AG04450 (cell line): ENCODE results near the gene TEX2. TPM values are rescaled to one million over a fixed set of nuclear protein-coding genes. Genes with fewer than 3 reads are reported as not detected.

Source experiments
- CTCF ChIA-PET: fragments of 300-600, 350-600 bp; formaldehyde crosslinking; extraction: SDS; loops from one replicate; lab custom pipeline; 2022; ENCODE audit warnings: antibody characterized with exemption, inconsistent platforms; lab: Charles Lee
- POLR2A ChIA-PET: fragments of 350-600 bp; formaldehyde crosslinking; extraction: SDS; loops from one replicate; lab custom pipeline; 2021; ENCODE audit warnings: antibody characterized with exemption, inconsistent platforms; lab: Yijun Ruan, JAX
- DNase-seq: peaks from one replicate; pipeline ENCODE4 v3.0.0-alpha.2; 2011; ENCODE audit warnings: low read depth, low spot score
- H3K27ac ChIP-seq: one replicate; pipeline ENCODE4 v1.5.1; 2012; ENCODE audit warnings: low read depth, low read length, control low read depth
- H3K27me3 ChIP-seq: one replicate; pipeline ENCODE4 v1.6.0; 2012; ENCODE audit warnings: low read length; ENCODE audit not compliant: control insufficient read depth, insufficient read depth
- H3K4me3 ChIP-seq: 2 replicates; pipeline ENCODE4 v1.5.1; 2011; ENCODE audit warnings: mild to moderate bottlenecking, low read depth, low read length, control low read depth
- H3K9me3 ChIP-seq: 2 replicates; pipeline ENCODE4 v1.5.1; 2012; ENCODE audit warnings: low read length; ENCODE audit not compliant: control insufficient read depth, insufficient read depth
- CTCF ChIP-seq: IDR thresholded peaks from 2 replicates; pipeline ENCODE4 v1.5.1; 2011; ENCODE audit warnings: low read depth, low read length, control low read depth, inconsistent platforms
- polyA plus RNA-seq: library from polyadenylated mRNA; depleted of rRNA; stranded (reverse); fragments of >200 nt; gene quantifications from 2 replicates; pipeline ENCODE4 v1.2.3, GENCODE V29; 2011

Gene TEX2
- polyA plus RNA-seq, 1 experiment = 27.9 TPM

DNA sequence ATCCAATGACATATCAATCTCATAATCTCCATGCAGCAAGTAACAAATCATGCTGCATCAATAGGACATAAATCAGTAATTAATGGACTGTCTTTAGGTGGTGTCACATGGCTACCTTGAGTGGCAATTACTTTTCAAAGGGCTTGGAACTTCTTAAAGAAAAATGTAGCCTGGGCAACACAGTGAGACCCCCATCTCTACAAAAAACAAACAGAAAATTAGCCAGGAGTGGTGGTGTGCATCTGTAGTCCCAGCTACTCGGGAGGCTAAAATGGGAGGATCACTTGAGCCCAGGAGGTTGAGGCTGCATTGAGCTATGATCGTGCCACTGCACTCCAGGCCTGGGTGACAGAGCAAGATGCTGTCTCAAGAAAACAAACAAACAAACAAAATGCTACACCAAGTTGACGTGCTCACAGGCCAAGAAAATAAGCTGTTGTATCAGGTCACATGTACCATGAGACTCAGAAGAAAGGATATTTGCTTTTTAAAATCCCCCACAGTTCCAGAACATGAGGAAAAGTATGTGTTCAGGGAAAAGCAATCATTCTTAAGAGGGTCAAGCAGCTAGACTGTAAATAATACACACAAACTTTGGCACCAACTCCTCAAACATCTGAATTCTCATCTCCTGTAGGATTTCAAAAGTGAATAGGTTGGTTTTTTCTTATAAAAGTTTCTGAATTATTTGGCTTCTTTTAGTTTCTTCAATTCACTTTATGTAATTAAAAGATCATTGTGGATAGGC lies 109.3 kb downstream of the TEX2 start:
- no peak overlapping the region for H3K27ac ChIP-seq
- no peaks in the 10 kb centered on the region for H3K27me3 ChIP-seq
- no peak for DNase-seq
- ChIA-PET CTCF (interaction anchor here (0.7 to 1.3 kb wide), 5 partner anchors 20 to 267 kb away, joined by 3 to 8 read pairs (median 4); no protein-coding TSS in a partner anchor), POLR2A (interaction anchor here (1.8 kb wide), 1 partner anchor 8 kb away, joined by 6 read pairs; no protein-coding TSS in a partner anchor)
- no peak overlapping the region for H3K4me3 ChIP-seq
- no peak for TF ChIP-seq CTCF
- H3K9me3 ChIP-seq = no peaks in the 10 kb centered on the region

DNA sequence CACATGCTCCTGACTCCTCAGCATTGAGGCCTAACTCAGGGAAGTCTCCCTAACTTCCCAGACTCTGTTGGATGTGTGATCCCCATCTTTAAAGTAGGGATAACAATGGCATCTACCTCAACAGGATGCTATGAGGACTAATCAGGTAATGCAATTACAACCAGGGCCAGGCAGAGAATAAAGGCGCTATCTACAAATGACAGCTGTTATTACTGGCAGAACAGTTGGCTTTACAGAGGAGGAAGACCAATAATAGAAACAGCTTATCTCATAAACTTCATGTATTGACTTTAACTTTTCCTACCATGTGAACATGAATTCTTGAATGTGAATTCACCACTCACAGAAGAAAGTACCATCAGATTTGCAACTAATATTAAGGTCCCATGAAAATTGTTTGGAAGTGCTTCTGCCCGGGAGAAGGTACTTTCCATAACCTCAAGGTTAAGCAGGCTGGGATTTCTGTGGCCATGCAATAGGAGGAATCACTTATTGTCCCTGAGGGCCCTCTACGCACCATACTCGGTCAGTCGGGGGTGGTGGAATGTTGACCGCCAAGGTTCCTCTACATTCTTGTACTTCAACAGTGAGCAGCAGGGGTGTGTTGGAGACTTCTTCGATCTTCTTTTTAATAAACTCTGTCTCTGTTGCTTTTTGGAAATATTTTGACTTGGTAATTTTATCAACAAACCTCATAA lies 110.5 kb downstream of the TEX2 start:
- CTCF ChIA-PET = interaction anchor here (0.5 kb wide), 1 partner anchor 132 kb away, joined by 3 read pairs; the partner anchor contains the start of gene ICAM2

GRCh38 chr17:64151016-64151368 lies 112.1 kb downstream of the TEX2 start:
- H3K27me3 ChIP-seq = no peaks in the 10 kb centered on the region
- H3K9me3 ChIP-seq = peaks cover 2% of the 10 kb centered on the region; the same call in 1 of the 2 replicates
- ChIA-PET CTCF (interaction anchor here (0.8 kb wide), 1 partner anchor 17 kb away, joined by 4 read pairs; no protein-coding TSS in a partner anchor), POLR2A (no interaction called here)
- no peak for DNase-seq
- no peak overlapping the region for H3K4me3 ChIP-seq
- TF ChIP-seq CTCF = no peak
- H3K27ac ChIP-seq = no peak overlapping the region

More for the DNA sequence above, 110.5 kb downstream of the TEX2 start:
- no peak overlapping the region for H3K27ac ChIP-seq
- H3K27me3 ChIP-seq = no peaks in the 10 kb centered on the region
- TF ChIP-seq CTCF = no peak
- DNase-seq = no peak
- POLR2A ChIA-PET = no interaction called here
- no peak overlapping the region for H3K4me3 ChIP-seq
- no peaks in the 10 kb centered on the region for H3K9me3 ChIP-seq

DNA sequence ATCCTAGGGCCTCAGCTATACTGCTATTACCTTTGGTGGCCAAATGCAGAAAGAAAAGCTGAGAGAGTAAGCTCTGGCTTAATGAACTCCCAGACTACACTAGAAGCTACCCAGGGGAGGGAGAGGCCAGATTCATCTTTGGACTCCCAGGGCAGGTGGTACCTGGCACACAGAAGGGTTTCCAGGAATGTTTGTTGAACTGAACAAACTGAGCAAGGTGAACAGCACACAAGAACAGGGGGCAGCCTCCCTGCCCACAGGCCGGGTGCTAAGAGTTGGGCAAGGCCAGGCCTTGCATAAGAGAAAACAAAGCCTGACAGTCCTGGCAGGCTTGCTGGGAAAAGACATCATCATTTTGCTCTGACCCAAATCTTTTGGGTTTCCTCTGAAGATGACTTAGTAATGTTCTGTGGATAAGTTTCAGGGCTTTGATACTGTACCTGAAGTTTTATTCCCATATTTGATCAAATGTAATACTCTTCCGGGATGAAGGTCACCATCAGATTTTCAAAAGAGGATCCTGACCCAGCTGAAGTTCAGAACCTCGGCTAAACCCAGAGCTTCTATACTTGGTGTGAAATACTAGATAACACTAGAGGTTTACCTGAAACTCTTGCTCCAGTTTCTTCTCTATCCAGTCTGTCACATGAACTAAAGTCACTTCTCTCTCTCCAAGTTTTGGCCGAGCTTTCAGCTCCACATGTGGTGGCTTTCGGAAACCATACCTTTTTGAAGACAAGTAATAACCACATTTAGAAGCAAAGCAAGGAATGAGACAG lies 112.6 kb downstream of the TEX2 start:
- no peak overlapping the region for H3K4me3 ChIP-seq
- H3K27me3 ChIP-seq = no peaks in the 10 kb centered on the region
- H3K9me3 ChIP-seq = peaks cover 3% of the 10 kb centered on the region; the same call in 1 of the 2 replicates
- no peak overlapping the region for H3K27ac ChIP-seq
- POLR2A ChIA-PET = interaction anchor here (0.6 kb wide), 1 partner anchor 101 kb away, joined by 3 read pairs; no protein-coding TSS in a partner anchor
- DNase-seq = no peak
- CTCF ChIA-PET = interaction anchor here (0.6 to 1.5 kb wide), 4 partner anchors 17 to 145 kb away, joined by 4 to 8 read pairs (median 5); no protein-coding TSS in a partner anchor
- TF ChIP-seq CTCF = no peak
